Stimulated activated CD4-positive, alpha-beta T cell treated with anti-CD3 and anti-CD28 coated beads, Interleukin-4, amount 100 ng/mL, for 1 hour (primary cell): Measurements from ENCODE around the gene TMEM198.

Experiments used
- DNase-seq: peaks from one replicate; pipeline ENCODE4 v3.0.0-alpha.2; 2020

The TMEM198 gene

DNA sequence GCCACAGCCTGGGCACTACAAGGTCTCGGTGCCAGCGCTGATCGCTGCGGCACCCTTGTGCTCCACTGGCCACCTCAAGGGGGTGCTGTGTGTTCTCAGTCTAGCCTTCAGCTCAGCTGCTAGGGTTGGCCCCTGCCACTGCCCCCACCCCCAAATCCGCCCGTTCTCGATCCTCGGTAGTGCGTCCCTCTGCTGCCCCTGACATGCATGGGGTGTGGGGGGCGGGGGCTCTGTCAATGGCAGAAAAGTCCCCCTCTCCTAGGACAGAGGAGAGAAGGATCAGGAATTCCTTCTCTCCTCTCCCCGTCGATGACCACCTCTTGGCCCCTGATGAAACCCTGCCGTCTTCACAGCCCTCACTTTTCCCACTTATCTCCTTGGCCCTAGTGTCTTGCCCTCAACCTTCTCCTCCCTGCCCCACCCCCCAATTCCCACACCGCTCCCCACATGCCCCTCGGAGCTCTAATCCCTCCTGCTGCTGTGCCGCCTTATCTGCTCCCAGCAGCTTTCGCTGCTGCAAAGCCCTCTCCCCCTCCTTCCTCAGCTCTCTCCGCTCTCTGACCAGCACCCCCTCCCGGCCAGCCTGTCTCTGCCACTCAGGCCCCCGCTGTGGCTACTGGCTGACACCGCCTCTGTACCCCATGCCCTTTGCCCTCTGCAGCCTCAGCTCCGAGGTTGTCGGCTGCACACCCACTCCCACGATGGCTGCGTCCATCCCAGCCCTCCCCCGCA is 33.9 kb upstream of the TMEM198 start:
- peak; percentile 57 for DNase-seq

DNA sequence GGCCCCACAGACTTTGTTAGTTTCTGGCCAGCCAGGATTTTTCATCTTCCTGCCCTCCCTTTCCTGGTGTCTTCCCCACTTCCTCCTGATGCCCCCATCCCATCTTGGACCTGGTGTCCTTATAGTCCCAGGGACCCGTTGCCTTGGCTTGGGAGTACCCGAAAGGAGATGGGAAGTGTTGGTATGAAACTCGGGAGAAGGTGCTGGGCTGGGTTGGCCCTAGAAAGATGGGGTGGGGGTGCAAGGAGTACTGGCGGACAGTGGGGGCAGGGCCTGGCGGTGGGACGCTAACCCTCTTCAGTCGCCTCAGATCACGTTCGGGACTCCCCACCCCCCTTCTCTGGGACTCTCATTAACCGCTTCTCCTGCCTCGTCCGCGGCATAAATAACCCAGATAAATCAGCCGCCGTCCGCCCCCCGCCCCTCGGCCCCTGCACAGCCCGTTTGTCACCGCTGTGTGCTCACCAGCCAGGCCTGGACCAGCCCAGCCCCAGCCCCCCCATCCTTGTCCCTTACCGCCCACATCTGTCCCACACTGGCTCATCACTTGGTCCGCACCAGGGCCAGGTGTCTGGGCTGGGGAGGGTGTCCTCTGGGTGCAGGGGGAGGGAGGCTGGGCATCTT is 33.2 kb upstream of the TMEM198 start:
- DNase-seq: no peak

DNA sequence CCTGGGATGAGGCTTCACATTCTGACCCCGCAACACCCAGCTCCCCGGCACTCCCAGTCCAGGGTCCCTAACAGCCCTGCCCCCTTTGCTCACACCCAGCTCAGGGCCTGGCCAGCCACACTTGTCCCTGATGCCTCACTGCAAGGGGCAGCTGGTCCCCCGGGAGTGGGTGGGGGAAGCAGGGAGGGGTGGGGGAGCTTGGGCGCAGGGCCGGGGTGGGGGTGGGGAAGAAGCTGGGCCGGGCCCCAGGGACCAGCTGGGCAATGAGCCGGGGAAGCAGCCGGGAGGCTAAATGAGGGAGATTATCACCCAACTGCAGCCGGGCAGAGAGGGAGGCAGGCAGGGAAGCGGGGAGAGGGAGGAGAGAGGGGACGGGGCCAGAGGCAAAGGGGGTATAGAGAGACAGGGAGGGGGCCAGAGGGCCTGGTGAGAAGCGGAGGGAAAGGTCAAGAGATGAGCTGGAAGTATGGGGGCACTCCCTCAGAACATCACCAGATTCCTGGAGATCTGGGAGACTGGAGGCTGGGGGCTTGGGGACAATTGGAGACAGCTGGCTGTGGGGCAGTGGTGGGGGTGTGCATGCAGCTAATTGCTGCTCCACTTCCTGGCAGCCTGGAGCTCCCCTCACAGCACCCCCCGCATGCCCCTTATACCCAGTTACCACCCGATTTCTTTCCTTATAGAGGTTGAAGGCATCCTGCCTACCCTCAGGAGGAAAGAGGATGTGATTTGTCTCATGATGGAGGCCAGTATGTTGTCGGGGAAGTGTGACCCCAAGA is 32.1 kb upstream of the TMEM198 start:
- DNase-seq: no peak

DNA sequence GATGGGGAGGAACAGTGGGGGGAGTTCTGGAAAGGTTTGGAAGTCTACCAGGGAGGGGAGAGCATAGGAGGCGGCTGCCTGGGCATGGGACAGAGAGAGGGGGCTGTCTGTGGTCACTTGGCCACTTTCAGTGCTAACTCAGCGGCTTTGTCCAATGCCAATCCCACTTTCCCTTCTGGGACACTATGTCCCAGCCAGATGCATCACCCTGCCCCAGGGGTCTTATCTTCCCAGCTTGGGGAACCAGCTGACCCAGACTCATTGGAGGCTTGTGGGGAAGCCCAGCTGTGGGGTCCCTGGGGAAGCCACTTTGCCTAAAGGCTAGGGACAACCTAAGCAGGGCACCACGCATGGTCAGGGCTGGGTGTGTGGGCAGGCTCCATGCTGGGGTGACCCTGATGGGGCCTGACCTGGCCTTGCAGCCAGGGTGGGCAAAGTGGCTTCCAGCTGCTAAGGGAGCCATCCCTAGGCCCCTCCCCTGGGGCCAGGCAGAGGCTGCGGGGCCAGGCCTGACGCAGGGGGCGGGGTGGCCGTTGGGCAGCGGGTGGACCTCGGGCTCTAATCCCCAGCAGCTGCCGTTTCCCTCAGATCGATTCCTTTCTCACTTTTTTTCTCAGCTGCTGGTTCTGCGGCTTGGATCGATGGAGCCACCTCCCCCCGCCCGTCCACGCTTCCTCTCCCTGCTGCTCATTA is 31.2 kb upstream of the TMEM198 start:
- DNase-seq: no peak

DNA sequence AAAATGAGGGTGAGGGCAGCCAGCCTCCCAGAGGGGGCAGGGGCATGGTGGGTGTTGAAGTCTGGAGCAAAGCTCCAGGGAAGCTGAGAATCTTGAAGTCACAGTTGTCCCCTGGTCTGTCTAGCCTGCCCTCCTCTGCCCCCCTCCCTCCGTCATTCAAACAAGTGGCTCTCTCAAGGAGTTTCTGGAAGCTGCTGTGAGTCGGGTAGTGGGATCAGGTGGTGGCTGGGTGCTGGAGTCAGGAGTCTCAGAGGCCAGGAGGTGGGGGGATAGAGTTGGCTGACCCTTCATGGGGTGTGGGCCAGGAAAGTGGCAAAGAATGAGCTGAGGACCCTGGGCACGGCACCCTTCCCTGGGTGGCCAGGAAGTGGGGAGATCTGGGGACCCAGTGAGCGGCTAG is 30.0 kb upstream of the TMEM198 start:
- no peak for DNase-seq

DNA sequence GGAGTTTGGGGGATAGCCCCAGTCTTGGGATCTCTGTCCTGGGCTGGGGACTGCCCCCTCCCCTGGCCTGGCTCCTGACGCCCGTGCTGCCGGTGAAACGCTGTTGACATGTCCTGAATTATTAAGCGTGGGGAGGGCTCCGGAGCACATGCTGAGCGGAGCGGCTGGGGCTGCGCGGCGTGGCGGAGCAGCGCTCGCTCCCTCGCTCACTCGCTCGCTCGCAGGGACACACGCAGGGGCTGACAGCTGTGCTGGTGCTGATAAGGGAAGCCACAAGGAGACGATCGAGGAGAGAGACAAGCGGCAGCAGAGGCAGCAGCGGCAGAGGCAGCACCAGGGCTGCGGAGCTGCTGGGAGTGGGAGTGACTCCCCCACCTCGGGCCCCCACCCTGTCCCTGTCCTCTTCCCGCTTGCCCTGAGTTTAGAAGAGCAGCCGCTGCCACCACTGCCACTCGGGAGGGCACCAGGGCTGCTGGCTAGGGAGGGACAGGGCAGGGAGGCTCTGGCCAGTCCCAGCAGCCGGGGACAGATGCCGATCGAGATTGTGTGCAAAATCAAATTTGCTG is 29.5 kb upstream of the TMEM198 start, which contains the start of gene ASIC4:
Gene ASIC4, plus strand, starts transcription at position 287 of the 566 bp plus-strand sequence. Its CDS starts 243 bp downstream, at position 530.
- DNase-seq: no peak

DNA sequence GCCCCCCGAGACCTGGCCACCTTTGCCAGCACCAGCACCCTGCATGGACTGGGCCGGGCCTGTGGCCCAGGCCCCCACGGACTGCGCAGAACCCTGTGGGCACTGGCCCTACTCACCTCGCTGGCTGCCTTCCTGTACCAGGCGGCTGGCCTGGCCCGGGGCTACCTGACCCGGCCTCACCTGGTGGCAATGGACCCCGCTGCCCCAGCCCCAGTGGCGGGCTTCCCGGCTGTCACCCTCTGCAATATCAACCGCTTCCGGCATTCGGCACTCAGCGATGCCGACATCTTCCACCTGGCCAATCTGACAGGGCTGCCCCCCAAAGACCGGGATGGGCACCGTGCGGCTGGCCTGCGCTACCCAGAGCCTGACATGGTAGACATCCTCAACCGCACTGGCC is 29.0 kb upstream of the TMEM198 start:
- no peak for DNase-seq

DNA sequence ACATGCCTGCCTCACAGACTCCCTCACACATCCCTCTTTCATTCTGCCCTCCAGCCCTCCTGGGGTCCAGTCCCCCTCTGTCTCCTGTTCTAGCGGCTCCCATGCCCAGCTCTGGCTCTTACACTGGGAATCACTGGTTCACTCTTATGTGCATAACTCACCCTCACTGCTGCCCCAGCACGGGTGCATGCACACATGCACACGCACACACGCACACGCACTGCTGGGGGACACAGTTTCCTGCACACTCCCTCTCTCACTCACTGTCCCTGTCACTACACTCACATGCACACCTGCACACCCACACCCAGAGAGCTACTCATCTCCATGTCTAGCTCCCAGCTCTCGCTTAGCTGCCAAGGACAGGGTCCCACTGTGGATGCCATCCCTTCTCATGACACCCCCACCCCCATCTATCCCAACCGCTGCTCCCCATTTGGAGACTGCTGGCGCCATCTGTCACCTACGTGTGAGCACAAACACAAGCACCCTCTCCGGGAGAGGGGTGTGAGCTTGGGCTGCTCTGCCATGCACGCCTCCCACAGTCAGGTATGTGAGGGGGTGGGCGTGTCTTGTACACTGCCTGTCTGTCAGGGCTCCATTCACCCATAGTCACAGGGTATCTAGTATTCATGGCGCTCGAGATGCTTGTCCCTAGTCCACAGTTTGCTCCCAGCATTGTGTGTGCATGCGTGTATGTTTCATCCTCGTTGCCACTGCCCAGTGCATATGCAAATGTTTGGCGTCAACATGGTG is 27.8 kb upstream of the TMEM198 start:
- no peak for DNase-seq

DNA sequence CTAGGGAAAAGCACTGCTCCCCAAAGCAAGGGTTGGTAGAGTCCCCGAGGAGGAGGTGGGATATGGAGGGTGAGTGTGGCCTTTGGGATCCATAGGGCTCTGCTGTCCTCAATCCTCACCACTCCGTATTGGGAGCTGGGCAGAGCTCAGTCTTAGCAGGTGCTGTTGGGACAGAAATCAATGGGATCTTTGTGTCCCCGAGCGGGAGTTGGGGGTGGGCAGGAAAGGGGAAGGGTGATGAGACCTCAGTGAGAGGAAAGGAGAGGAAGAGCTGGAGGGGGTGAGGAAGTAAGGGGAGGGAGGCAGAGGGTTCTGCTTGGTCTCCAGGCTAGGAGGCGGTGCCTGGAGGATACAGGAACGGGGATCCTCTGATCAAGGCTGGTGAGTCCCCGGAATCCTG is 26.9 kb upstream of the TMEM198 start:
- no peak for DNase-seq

DNA sequence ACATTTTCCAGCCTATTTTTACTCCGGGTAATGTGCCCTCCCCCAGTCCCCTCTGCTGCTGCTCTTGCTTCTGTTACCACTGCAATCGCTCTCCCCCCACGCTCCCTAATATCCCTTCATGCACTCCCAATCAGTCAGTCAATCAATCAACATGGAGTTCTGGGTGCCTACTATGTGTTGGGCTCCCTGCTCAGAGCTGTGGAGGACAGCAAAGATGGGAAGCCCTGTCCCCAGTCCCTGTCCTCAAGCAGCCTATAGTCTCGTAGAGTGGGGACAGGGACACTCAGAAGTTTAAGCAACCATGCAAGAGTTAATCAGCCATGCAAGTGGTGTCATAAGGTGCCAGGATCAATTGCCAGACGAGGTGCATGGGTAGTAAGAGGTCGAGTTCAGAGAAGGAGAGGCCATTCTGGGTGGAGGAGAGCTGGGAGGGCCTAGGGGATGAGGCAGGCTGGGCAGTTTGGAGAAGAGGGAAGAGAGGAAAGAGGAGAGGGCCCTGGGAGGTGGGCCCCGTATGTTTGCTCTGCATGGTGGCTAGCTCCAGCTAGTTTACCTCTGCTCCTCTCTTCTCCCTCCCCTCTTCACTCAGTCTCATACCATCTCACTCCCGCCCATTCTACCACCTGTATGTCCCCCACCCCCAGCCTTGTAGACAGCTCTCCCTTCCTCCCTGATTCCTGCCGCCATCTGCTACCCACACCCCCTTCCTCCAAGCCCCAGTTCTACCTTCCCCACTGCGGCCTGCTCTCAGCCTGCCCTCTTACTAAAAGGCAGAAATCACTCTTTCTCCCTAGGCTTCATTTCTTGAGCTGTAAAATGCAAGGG is 25.7 kb upstream of the TMEM198 start:
- no peak for DNase-seq

DNA sequence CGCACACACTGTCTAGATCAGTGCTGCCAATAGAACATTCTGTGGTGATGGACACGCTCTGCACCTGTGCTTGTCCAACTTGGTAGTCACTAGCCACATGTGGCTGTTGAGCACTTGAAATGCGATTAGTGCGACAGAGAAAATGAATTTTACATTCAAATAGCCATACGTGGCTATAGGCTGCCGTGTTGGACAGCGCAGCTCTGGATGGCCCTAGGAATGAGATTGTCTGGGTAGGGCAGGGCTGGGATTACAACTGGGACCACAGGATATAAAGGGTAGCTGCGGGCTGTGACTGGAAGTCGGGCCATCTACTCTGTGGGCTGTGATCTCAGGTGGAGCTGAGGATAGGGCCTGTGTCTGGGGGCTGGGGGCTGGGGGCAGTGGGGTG is 24.3 kb upstream of the TMEM198 start:
- no peak for DNase-seq

DNA sequence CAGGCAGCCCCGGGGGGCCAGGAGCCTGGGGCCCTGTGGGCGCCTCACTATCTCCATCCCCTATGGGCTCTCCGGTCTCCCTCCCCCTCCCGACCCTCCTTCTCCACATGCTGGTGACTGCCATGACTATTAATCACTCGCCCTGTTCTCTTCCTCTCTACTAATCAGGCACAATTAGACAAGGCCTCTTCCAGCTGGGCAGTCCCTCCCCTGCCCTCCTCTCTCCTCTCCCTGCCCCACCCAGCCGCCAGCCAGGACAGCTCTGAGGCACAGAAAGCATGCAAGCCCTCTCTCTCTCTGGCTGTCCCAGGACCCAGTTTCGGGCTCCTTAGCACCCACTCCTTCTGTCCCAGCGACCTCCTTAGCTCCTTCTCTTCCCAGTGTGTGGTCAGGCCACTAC is 23.7 kb upstream of the TMEM198 start:
- DNase-seq: no peak

DNA sequence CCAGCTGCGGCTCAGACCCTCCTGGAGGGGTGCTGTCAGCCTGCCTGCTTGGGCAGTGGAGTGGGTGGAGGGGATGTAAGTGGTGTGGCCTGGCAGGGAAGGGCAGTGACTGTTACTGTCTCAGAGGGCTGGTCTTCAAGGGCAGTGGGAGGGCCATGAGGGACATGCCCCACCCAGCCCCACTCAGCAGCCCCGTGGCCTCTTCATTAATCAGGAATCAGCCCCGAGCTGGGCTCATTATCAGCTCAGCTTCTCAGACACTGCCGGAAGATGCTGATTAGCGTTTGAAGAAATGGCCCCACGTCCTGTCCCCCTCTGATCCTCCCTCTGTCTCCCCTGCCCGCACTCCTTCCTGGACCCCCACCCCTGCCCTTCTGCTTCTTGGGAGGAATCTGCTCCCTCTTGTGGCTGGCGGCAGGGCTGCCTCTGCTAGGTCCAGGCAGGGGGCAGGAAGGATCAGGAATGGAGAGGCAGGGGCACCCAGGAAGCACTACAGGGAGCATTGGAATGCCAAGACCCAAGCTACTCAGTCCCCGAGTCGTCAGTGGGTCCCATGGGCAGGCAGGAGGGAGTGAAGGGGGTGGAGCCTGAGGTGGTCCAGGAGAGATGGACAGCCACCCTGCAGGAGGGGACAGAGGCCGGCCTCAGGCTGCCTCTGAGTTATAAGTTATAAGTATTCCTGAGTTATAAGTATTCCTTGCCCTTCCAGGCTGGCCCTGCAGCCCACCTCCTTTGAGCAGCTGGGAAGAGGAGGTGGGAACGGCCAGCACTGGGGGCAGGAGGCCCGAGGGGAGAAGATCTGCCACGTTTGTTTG is 22.6 kb upstream of the TMEM198 start:
- no peak for DNase-seq

DNA sequence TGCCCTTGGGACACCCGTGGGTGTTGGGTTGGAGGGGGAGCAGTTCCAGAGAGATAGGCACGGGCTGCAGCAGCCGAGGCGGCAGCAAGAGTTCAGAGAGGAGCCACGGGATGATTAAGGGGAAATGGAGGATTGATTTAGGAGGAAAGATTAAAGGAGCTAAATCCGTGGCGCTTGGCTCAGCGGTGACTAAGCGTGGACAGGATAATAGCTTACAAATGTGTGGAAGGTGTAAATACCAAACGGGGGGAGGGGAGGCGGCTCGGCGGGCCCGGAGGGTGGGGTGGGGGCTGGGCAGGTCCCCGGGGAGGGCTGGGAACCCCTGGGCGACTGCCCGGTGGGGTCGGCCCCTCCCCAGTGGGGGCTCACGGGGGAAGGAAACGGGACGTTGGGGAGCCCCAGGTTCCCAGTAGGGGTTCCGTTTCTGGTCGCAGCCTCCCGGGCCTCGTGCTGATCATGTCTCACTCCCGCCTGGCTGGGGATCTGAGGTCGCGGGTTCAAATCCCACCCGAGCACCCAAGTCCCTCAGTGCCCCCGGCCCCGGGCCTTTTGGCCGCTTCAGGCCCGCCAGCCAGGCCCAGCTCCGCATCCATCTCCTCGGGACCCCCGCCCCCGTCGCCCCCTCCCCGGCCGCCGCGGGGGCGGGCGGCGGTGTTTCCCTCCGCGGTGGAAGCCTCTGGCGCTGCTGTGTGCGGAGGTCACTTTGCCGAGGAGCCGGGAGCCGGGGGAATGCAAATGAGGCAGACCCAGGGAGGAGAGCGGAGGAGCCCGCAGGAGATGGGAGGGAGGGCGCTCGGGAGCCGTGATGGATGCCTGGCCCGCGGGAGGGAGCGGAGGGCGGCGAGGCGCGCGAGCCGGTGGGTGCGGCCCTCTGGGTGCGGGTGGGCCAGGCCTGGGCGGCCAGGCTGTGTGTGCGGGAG is 21.5 kb upstream of the TMEM198 start:
- DNase-seq: no peak

DNA sequence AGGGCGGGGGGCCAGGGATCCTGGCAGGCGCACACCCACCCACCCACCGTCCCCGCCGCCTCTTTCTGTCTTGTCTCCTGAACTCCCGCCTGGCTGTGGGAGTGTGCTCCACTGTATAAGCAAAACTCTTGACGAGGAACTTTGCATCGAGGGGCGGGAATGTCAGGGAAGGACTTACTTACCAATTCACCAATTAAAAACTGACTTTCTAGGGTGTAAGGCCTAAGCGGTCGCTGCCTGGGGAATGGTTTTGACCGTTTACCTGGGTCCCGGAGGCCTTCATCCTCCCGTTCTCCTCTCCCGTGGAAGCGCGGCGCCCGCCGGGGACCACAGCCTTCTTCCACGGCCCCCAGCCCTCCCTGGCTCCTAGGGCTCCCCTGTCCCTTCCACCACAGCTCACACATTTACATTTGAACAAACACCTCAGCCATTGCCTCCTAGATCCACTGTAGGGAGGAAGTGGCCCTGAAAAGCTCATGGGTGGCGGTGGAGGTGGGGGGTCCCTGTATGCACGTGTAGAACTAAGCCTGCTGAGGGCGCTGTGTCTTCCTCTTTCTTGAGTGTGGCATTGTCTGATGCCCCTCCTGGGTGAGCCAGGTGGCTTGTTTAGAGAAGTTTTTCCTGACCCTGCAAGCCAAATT is 20.7 kb upstream of the TMEM198 start:
- DNase-seq: no peak

DNA sequence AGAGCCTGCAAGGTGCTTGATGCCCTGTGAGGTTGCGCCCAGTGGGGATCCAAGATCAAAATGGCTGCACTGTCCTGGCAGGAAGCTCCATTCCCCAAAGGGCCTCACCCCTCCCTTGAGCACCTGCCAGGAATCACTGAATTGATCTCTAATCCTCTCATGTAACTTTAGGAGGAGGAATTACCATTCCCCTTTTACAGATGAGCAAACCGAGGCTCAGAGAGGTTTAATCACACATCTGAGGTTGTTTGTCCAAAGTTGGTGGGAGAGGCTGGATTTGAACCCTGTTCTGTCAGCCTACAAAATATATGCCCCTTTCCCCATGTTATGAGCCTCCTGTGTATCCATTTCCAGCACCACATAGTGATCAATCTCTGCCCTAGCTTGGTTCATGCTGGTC is 19.0 kb upstream of the TMEM198 start:
- no peak for DNase-seq

DNA sequence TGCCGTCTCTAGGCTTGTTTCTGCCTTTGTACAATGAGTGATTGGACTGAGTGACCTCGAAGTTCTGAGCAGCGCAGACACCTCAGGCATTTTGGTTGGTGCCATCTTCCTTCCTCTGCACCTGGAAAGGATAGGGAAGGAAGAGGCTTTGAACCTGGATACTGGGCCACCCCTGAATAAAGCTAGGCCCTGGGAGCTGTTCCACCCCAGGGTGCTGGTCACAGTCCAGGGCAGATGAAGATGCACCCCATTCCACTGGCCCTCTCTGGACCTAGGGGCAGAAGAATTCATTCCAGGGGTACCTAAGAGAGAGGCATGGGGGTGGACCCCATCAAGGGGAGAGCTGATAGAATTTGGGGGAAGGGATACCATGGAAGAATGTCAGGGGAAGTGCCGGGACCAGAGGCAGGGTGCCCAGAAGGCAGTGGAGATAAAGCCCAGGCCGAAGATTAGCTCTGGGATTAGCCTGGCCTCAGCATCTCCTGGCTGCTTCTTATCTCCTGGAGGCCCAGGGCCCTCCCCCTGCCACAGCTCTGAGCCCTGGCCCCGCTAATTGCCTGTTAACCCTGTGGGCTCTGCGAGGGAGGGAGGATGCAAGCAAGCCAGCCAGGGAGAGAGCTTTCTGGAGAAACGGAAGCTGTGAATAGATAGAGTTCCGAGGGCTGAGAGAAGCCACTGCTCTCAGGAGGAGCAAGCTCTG is 18.1 kb upstream of the TMEM198 start:
- DNase-seq: no peak
